T-helper 17 cell (primary cell): Measurements from ENCODE around the gene PPRC1. TPM values are rescaled to one million over a fixed set of nuclear protein-coding genes. Genes with fewer than 3 reads are reported as not detected.
"Not testable (repeated sequence)": the region's sequence is repeated elsewhere in the genome, so short reads cannot be mapped to it uniquely, and the experiment has no call there.

ENCODE experiments used
- ATAC-seq: fragments of 150-1000 bp; cut with Tn5 transposase; 2 replicates; pipeline ENCODE4 v1.10.0; 2021; ENCODE audit warnings: mild to moderate bottlenecking, moderate library complexity
- DNase-seq, 3 donors: peaks; one replicate each; pipeline versions ENCODE4 v3.0.0 to v3.0.0-alpha.2; 2020 to 2021
- H3K9me3 ChIP-seq: one replicate; pipeline ENCODE4 v1.7.0; 2013; ENCODE audit warnings: low read length, mild to moderate bottlenecking; ENCODE audit not compliant: control insufficient read depth, poor library complexity, severe bottlenecking
- H3K27ac Mint-ChIP-seq: one replicate; pipeline ENCODE4 v1.8.0; 2022; ENCODE audit warnings: mild to moderate bottlenecking, moderate library complexity, mixed read lengths
- H3K27me3 Mint-ChIP-seq: one replicate; pipeline ENCODE4 v1.8.0; 2022; ENCODE audit warnings: mixed read lengths
- H3K36me3 Mint-ChIP-seq: one replicate; pipeline ENCODE4 v1.8.0; 2022; ENCODE audit warnings: low read depth, mixed read lengths
- H3K4me1 Mint-ChIP-seq: one replicate; pipeline ENCODE4 v1.8.0; 2022; ENCODE audit warnings: mild to moderate bottlenecking, mixed read lengths
- H3K4me3 Mint-ChIP-seq: one replicate; pipeline ENCODE4 v1.8.0; 2022; ENCODE audit warnings: mild to moderate bottlenecking, moderate library complexity, mixed read lengths
- total RNA-seq, 4 donors: library from RNA in 2 of 4; stranded (reverse) in 2 of 4; gene quantifications; one replicate each; pipeline ENCODE4 v1.2.3 and lab custom pipeline; 2022 to 2026

PPRC1 gene
- total RNA-seq, 2 donors from 2014 or later, result 38.3 to 41.0 TPM

DNA sequence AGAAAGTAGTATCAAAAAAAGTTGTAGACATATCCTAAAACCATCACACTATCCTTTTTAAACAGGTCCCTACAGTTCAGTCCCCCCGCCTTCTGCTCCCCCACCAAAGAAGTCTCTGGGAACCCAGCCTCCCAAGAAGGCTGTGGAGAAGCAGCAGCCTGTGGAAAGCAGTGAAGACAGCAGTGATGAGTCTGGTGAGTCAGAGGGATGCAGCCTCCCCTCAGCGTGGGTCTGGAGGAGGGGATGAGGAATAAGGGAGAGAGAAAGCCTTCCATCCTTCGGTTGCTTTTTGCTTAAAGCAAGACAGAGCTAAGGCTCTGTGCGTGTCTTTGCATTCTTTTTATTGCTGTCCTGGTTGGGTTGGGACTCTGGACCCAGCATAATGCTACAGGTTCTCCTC lies 27.0 kb downstream of the PPRC1 start:
- H3K9me3 ChIP-seq, result no peaks in the 10 kb centered on the region
- no peak overlapping the region for H3K4me3 Mint-ChIP-seq
- no peak for ATAC-seq
- DNase-seq, result no peak
- peaks cover 7% of the 10 kb centered on the region for H3K4me1 Mint-ChIP-seq
- no peak overlapping the region for H3K27ac Mint-ChIP-seq
- no peaks in the 10 kb centered on the region for H3K27me3 Mint-ChIP-seq
- peaks cover 6% of the 10 kb centered on the region for H3K36me3 Mint-ChIP-seq

- no peaks in the 10 kb centered on the region for H3K27me3 Mint-ChIP-seq
- H3K4me1 Mint-ChIP-seq, result peaks cover 2% of the 10 kb centered on the region
- DNase-seq (no peak), ATAC-seq (no peak)
- no peak overlapping the region for H3K4me3 Mint-ChIP-seq
- H3K27ac Mint-ChIP-seq, result no peak overlapping the region
- H3K36me3 Mint-ChIP-seq, result peaks cover 6% of the 10 kb centered on the region
- H3K9me3 ChIP-seq, result no peaks in the 10 kb centered on the region
Observed at GRCh38 chr10:102163342-102163989, 30.6 kb downstream of the PPRC1 start.

DNA sequence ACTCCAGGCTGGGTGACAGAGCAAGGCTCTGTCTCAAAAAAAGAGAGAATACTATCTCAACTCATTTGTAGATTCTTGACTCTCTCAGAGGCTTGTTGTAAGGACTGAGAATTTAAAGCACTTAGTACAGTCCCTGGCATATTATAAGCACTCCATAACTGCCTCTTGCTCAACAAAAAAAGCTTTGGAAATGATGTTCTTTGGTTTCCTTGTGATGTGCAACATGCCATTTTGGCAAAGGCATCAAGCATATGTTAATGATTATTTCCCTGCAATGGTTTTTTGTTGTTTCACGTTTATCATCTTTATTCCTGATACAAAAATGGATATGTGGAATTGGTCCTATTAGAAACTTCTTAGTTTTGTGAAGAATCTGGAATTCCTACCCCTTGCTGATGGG lies 35.0 kb downstream of the PPRC1 start:
- ATAC-seq (no peak), DNase-seq (no peak)
- Mint-ChIP-seq H3K4me3 (no peak overlapping the region), H3K27me3 (no peaks in the 10 kb centered on the region), H3K36me3 (no peaks in the 10 kb centered on the region), H3K27ac (no peak overlapping the region), H3K4me1 (peaks cover 8% of the 10 kb centered on the region)
- no peaks in the 10 kb centered on the region for H3K9me3 ChIP-seq

- peaks cover 7% of the 10 kb centered on the region for H3K27me3 Mint-ChIP-seq
- no peak overlapping the region for H3K27ac Mint-ChIP-seq
- DNase-seq (no peak), ATAC-seq (no peak)
- no peak overlapping the region for H3K4me3 Mint-ChIP-seq
- H3K4me1 Mint-ChIP-seq, result peaks cover 6% of the 10 kb centered on the region
- H3K36me3 Mint-ChIP-seq, result no peaks in the 10 kb centered on the region
- H3K9me3 ChIP-seq, result no peaks in the 10 kb centered on the region
Observed at GRCh38 chr10:102170602-102171001, 37.8 kb downstream of the PPRC1 start.

DNA sequence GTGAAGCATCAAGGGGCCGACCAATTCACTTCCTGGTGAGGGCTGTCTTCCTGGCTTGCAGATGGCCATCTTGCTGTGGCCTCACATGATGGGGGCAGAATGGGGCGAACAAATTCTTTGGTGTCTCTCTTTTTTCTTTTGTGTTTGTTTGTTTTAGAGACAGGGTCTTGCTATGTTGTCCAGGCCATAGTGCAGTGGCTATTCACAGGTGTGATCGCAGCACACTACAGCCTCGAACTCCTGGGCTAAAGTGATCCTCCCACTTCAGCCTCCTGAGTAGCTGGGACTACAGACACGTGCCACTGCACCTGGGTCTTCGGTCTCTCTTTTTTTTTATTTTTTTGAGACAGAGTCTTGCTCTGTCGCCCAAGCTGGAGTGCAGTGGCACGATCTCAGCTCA lies 39.4 kb downstream of the PPRC1 start:
- Mint-ChIP-seq H3K4me3 (no peak overlapping the region), H3K27me3 (peaks cover 9% of the 10 kb centered on the region), H3K27ac (no peak overlapping the region), H3K36me3 (no peaks in the 10 kb centered on the region), H3K4me1 (peaks cover 6% of the 10 kb centered on the region)
- DNase-seq, result no peak
- no peak for ATAC-seq
- no peaks in the 10 kb centered on the region for H3K9me3 ChIP-seq

DNA sequence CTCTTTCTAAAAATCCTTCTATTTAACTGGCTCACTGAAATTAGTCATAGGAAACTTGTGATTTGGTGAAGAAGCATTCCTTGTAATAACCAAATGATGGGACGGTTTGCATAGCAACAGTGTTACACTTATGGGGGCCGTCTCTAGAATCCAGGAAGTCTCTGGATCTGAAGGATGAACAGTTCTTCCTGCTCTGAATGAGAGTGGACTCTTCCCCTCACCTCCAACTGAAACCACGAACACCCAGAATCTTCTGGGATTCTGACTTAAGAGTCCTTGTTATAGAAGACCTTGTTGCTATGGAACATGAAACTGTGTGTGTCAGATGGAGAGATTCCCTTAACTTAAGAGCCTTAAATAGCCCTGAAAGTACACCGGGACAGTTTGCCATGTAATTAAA lies 42.6 kb downstream of the PPRC1 start:
- no peak for DNase-seq
- Mint-ChIP-seq H3K27me3 (peaks cover 15% of the 10 kb centered on the region), H3K27ac (no peak overlapping the region), H3K4me3 (no peak overlapping the region), H3K4me1 (peaks cover 2% of the 10 kb centered on the region), H3K36me3 (no peaks in the 10 kb centered on the region)
- no peaks in the 10 kb centered on the region for H3K9me3 ChIP-seq
- ATAC-seq, result no peak

GRCh38 chr10:102184606-102185005 lies 51.8 kb downstream of the PPRC1 start:
- H3K9me3 ChIP-seq, result no peaks in the 10 kb centered on the region
- no peak overlapping the region for H3K4me3 Mint-ChIP-seq
- no peak overlapping the region for H3K27ac Mint-ChIP-seq
- H3K4me1 Mint-ChIP-seq, result peaks cover 12% of the 10 kb centered on the region
- DNase-seq (no peak), ATAC-seq (no peak)
- H3K27me3 Mint-ChIP-seq, result peaks cover 5% of the 10 kb centered on the region
- H3K36me3 Mint-ChIP-seq, result peaks cover 3% of the 10 kb centered on the region

DNA sequence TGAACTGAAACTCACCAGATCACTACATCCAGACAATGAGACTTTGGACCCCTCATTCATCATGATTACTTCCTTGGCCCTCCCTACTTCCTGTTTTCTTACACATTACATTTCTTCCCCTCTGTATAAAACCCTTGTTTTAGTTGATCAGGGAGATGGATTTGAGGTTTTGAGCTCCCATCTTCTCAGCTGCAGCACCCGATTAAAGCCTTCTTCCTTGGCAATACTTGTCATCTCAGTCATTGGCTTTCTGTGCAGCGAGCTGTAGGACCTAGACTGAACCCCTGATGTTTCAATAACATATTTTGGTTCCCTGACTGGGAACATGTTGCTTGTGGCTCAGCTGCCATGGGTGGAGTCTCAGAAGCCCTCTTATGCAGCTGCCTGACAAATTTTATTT lies 52.4 kb downstream of the PPRC1 start:
- no peaks in the 10 kb centered on the region for H3K9me3 ChIP-seq
- peaks cover 5% of the 10 kb centered on the region for H3K27me3 Mint-ChIP-seq
- no peak overlapping the region for H3K4me3 Mint-ChIP-seq
- no peak for DNase-seq
- peaks cover 12% of the 10 kb centered on the region for H3K4me1 Mint-ChIP-seq
- no peak overlapping the region for H3K27ac Mint-ChIP-seq
- peaks cover 3% of the 10 kb centered on the region for H3K36me3 Mint-ChIP-seq
- ATAC-seq, result no peak

DNA sequence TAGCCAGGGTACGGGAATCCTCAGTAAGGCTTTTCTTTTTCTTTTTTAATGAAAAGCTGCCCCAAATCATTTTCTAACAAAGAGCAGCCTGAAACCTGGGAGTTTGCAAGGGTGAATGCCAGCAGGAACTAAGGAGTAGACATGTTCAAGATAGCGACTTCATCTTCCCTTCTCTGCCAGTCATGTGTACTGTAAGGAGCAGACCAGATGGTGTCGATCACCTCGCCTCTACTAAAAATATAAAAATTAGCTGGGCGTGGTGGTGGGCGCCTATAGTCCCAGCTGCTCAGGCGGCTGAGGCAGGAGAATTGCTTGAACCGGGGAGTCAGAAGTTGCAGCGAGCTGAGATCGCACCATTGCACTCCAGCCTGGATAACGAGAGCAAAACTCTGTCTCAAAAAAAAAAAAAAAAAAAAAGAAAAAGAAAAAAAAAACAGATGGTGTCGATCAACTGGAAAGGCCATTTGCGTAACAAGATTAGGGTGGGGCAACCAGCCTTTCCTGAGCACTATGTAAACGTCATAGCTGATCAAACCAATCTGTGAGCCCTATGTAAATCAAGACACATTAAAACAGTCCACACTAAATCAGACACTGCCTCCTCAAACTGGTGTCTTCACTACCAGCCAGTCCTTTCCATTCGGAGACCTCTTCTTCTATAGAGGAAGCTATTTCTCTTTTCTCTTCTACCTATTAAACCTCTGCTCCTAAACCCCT lies 53.1 kb downstream of the PPRC1 start:
- H3K27me3 Mint-ChIP-seq, result peaks cover 2% of the 10 kb centered on the region
- no peak for DNase-seq
- H3K27ac Mint-ChIP-seq, result no peak overlapping the region
- H3K4me3 Mint-ChIP-seq, result no peak overlapping the region
- ATAC-seq, result no peak
- peaks cover 3% of the 10 kb centered on the region for H3K36me3 Mint-ChIP-seq
- peaks cover 12% of the 10 kb centered on the region for H3K4me1 Mint-ChIP-seq
- no peaks in the 10 kb centered on the region for H3K9me3 ChIP-seq

GRCh38 chr10:102188298-102188940 lies 55.6 kb downstream of the PPRC1 start:
- H3K4me1 Mint-ChIP-seq, result peaks cover 12% of the 10 kb centered on the region
- H3K9me3 ChIP-seq, result no peaks in the 10 kb centered on the region
- ATAC-seq (peak; percentile 6), DNase-seq (no peak)
- no peaks in the 10 kb centered on the region for H3K27me3 Mint-ChIP-seq
- peak overlapping the region; percentile 52 for H3K4me3 Mint-ChIP-seq
- peak overlapping the region; percentile 87 for H3K27ac Mint-ChIP-seq
- peaks cover 3% of the 10 kb centered on the region for H3K36me3 Mint-ChIP-seq

- peak overlapping the region; percentile 87 for H3K27ac Mint-ChIP-seq
- H3K27me3 Mint-ChIP-seq, DNase-seq, H3K36me3 Mint-ChIP-seq, H3K9me3 ChIP-seq: not testable (repeated sequence)
- peak; percentile 74 for ATAC-seq
- peak overlapping the region; percentile 74 for H3K4me3 Mint-ChIP-seq
- peaks cover 12% of the 10 kb centered on the region for H3K4me1 Mint-ChIP-seq
Observed at GRCh38 chr10:102188941-102189898, 56.4 kb downstream of the PPRC1 start.

- ATAC-seq (no peak), DNase-seq (no peak)
- H3K27ac Mint-ChIP-seq, result no peak overlapping the region
- H3K9me3 ChIP-seq, result no peaks in the 10 kb centered on the region
- H3K27me3 Mint-ChIP-seq, result no peaks in the 10 kb centered on the region
- no peaks in the 10 kb centered on the region for H3K36me3 Mint-ChIP-seq
- H3K4me1 Mint-ChIP-seq, result peaks cover 12% of the 10 kb centered on the region
- H3K4me3 Mint-ChIP-seq, result no peak overlapping the region
Observed at GRCh38 chr10:102191956-102192355, 59.1 kb downstream of the PPRC1 start.
